ENCODE data around the gene ARHGAP28. TPM values are rescaled to one million over a fixed set of nuclear protein-coding genes. Genes with fewer than 3 reads are reported as not detected.
"Not testable (repeated sequence)": the region's sequence is repeated elsewhere in the genome, so short reads cannot be mapped to it uniquely, and the experiment has no call there.

Gene ARHGAP28
- total RNA-seq, 2 donors from 2014 or later = 3.0 TPM

DNA sequence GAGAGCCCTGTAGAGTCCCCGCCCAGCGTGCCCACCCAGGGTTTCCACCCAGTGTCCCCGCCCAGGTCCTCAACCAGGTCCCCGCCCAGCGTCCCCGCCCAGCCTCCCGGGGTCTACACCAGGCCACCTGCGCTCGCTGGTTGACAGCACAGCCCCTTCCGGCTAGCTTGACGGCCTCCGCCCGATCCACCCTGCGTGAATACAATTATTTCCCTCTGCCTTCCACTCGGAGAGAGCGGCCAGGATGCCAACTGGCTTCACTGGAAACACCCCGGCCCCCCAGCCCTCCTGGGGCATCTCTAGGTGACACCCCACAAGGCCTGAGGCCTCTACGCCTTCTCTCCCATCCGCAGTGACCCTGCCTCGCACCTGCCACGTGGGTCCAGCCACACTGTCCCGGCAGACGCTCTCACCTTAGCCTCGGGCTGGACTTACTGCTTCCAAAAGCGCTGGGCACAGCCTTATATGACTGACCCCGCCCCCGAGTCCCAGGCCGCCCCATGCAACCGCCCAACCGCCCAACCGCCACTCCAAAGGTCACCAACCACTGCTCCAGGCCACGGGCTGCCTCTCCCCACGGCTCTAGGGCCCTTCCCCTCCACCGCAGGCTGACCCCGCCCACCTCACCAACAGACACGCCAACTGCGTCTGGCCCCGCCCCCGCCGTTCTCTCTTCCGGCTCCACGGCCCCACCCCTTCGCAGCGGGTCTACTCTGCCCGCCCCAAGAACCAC, 200.0 kb downstream of the ARHGAP28 start:
- TF ChIP-seq, protein P1, sequence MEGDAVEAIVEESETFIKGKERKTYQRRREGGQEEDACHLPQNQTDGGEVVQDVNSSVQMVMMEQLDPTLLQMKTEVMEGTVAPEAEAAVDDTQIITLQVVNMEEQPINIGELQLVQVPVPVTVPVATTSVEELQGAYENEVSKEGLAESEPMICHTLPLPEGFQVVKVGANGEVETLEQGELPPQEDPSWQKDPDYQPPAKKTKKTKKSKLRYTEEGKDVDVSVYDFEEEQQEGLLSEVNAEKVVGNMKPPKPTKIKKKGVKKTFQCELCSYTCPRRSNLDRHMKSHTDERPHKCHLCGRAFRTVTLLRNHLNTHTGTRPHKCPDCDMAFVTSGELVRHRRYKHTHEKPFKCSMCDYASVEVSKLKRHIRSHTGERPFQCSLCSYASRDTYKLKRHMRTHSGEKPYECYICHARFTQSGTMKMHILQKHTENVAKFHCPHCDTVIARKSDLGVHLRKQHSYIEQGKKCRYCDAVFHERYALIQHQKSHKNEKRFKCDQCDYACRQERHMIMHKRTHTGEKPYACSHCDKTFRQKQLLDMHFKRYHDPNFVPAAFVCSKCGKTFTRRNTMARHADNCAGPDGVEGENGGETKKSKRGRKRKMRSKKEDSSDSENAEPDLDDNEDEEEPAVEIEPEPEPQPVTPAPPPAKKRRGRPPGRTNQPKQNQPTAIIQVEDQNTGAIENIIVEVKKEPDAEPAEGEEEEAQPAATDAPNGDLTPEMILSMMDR (IDR thresholded peaks at IDR 0.05) = no peak
- no peaks in the 10 kb centered on the region for H3K27me3 ChIP-seq
- no peak overlapping the region for H3K27ac ChIP-seq
- no peaks in the 10 kb centered on the region for H3K4me1 ChIP-seq
- H3K4me3 ChIP-seq = no peak overlapping the region
- DNase-seq (ENCODE audit: low spot score) = no peak
- H3K36me3 ChIP-seq = no peaks in the 10 kb centered on the region
- H3K9me3 ChIP-seq = no peaks in the 10 kb centered on the region

GRCh38 chr18:6934859-6935258, 205.3 kb downstream of the ARHGAP28 start:
- no peak overlapping the region for H3K4me3 ChIP-seq
- H3K4me1 ChIP-seq = no peaks in the 10 kb centered on the region
- no peak overlapping the region for H3K27ac ChIP-seq
- H3K27me3 ChIP-seq = no peaks in the 10 kb centered on the region
- TF ChIP-seq, protein P1 (IDR thresholded peaks at IDR 0.05) = no peak
- no peaks in the 10 kb centered on the region for H3K36me3 ChIP-seq
- DNase-seq (ENCODE audit: low spot score) = no peak
- H3K9me3 ChIP-seq = no peaks in the 10 kb centered on the region

- H3K27ac ChIP-seq = no peak overlapping the region
- DNase-seq (ENCODE audit: low spot score) = no peak
- no peaks in the 10 kb centered on the region for H3K27me3 ChIP-seq
- TF ChIP-seq, protein P1 (IDR thresholded peaks at IDR 0.05) = no peak
- H3K36me3 ChIP-seq = no peaks in the 10 kb centered on the region
- no peak overlapping the region for H3K4me3 ChIP-seq
- no peaks in the 10 kb centered on the region for H3K9me3 ChIP-seq
- H3K4me1 ChIP-seq = no peaks in the 10 kb centered on the region
These were observed 208.5 kb downstream of the ARHGAP28 start for GRCh38 chr18:6938003-6938402.

GRCh38 chr18:6938403-6938802, 208.9 kb downstream of the ARHGAP28 start:
- DNase-seq (ENCODE audit: low spot score); H3K27ac ChIP-seq; H3K36me3 ChIP-seq; H3K9me3 ChIP-seq; H3K27me3 ChIP-seq; H3K4me1 ChIP-seq; H3K4me3 ChIP-seq: not testable (repeated sequence)

DNA sequence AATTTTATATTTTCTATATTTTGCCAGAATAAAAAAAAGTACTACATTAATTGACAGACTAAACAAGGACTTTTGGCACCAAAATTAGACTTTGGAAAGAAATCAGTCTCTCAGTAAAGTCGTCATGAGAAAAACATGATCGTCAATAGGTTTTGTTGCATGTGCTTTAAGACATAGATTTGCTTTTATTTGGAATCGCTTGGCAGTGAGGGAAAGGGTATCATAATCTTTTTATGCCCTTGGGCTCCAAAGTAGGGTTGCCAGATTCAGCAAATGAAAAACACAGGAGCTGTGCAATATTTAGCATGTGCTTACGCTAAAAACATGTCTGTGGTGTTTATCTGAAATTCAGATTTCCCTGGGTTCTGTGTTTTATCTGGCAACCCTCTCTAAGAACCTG, 210.5 kb downstream of the ARHGAP28 start:
- no peaks in the 10 kb centered on the region for H3K4me1 ChIP-seq
- H3K27me3 ChIP-seq = no peaks in the 10 kb centered on the region
- no peak for DNase-seq (ENCODE audit: low spot score)
- H3K9me3 ChIP-seq = no peaks in the 10 kb centered on the region
- TF ChIP-seq, protein P1 (IDR thresholded peaks at IDR 0.05) = no peak
- H3K36me3 ChIP-seq = no peaks in the 10 kb centered on the region
- H3K27ac ChIP-seq = no peak overlapping the region
- no peak overlapping the region for H3K4me3 ChIP-seq

- H3K4me3 ChIP-seq = no peak overlapping the region
- no peaks in the 10 kb centered on the region for H3K4me1 ChIP-seq
- no peaks in the 10 kb centered on the region for H3K27me3 ChIP-seq
- no peak for DNase-seq (ENCODE audit: low spot score)
- no peaks in the 10 kb centered on the region for H3K9me3 ChIP-seq
- no peaks in the 10 kb centered on the region for H3K36me3 ChIP-seq
- TF ChIP-seq, protein P1 (IDR thresholded peaks at IDR 0.05) = no peak
- H3K27ac ChIP-seq = no peak overlapping the region
These were observed 210.9 kb downstream of the ARHGAP28 start for GRCh38 chr18:6940451-6940850.
